GM12878 (cell line): Measurements from ENCODE around the gene EPAS1.

Experiments
- CREB1 ChIP-seq: IDR thresholded peaks from 2 replicates; pipeline ENCODE4 v1.6.1; 2012; ENCODE audit warnings: low read depth, mild to moderate bottlenecking, inconsistent platforms
- JUNB ChIP-seq: IDR thresholded peaks from 2 replicates; pipeline ENCODE4 v1.6.1; 2016; ENCODE audit warnings: antibody characterized with exemption, mild to moderate bottlenecking
- POLR2A ChIP-seq: IDR thresholded peaks from 2 replicates; pipeline ENCODE4 v1.6.1; 2011; ENCODE audit warnings: low read depth, mild to moderate bottlenecking, low read length
- POLR2AphosphoS5 ChIP-seq: IDR thresholded peaks from 2 replicates; pipeline ENCODE4 v1.6.1; 2011; ENCODE audit warnings: mild to moderate bottlenecking, low read length, inconsistent platforms
- SMC3 ChIP-seq: IDR thresholded peaks from 2 replicates; pipeline ENCODE4 v1.6.1; 2011; ENCODE audit warnings: low read length, improper control_type of control experiment, borderline replicate concordance
- YY1 ChIP-seq: IDR thresholded peaks from 2 replicates; pipeline ENCODE4 v1.6.1; 2011; ENCODE audit warnings: low read depth, mild to moderate bottlenecking, low read length
- TF ChIP-seq, protein P1 (sequence below), 3 experiments: IDR thresholded peaks in 2 of 3; conservative IDR thresholded peaks in 1 of 3; 2 replicates each; pipeline ENCODE4 v1.5.1; 2011; ENCODE audit warnings: low read depth in 3 of 3, low read length in 3 of 3, mild to moderate bottlenecking in 3 of 3, control low read depth in 2 of 3, moderate library complexity in 2 of 3, inconsistent platforms in 1 of 3, mixed read lengths in 1 of 3; ENCODE audit not compliant: control insufficient read depth in 2 of 3, insufficient read depth in 1 of 3; ENCODE audit errors: extremely low read depth in 1 of 3
- TF ChIP-seq, protein P2 (sequence below): fragments of 450-650 bp; formaldehyde crosslinking; IDR thresholded peaks from 2 replicates; pipeline ENCODE4 v1.5.0; 2022; ENCODE audit warnings: mild to moderate bottlenecking, missing genetic modification characterization
- TF ChIP-seq, protein P3 (sequence below): fragments of 450-650 bp; IDR thresholded peaks from 2 replicates; pipeline ENCODE4 v1.6.1; 2016; ENCODE audit warnings: mild to moderate bottlenecking

DNA sequence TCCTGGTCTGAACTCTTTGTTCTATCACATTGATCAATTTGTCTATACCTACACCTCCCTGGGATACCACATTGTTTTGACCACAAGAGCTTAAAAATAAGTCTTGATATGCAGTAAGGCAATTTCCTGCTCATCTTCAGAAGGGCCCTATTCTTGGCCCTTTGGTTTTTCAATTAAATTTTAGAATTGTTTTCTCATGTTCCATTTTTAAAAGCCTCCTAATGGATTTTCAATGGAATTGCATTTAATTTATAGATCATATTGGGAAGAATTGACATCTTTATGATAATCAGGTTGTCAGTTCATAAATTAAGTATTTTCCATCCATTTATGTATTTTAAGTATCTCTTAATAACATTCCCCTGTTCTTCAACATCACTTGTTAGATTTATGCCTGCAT is 47.6 kb upstream of the EPAS1 start:
- TF ChIP-seq POLR2A, result no peak
- TF ChIP-seq, protein P1, sequence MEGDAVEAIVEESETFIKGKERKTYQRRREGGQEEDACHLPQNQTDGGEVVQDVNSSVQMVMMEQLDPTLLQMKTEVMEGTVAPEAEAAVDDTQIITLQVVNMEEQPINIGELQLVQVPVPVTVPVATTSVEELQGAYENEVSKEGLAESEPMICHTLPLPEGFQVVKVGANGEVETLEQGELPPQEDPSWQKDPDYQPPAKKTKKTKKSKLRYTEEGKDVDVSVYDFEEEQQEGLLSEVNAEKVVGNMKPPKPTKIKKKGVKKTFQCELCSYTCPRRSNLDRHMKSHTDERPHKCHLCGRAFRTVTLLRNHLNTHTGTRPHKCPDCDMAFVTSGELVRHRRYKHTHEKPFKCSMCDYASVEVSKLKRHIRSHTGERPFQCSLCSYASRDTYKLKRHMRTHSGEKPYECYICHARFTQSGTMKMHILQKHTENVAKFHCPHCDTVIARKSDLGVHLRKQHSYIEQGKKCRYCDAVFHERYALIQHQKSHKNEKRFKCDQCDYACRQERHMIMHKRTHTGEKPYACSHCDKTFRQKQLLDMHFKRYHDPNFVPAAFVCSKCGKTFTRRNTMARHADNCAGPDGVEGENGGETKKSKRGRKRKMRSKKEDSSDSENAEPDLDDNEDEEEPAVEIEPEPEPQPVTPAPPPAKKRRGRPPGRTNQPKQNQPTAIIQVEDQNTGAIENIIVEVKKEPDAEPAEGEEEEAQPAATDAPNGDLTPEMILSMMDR (IDR thresholded peaks at IDR 0.05 in 2 of 3, conservative IDR thresholded peaks at IDR 0.05 in 1 of 3; ENCODE audit: control insufficient read depth in 2 of 3, extremely low read depth in 1 of 3, insufficient read depth in 1 of 3, low read depth in 3 of 3, low read length in 3 of 3), result no peak
- TF ChIP-seq, protein P2, sequence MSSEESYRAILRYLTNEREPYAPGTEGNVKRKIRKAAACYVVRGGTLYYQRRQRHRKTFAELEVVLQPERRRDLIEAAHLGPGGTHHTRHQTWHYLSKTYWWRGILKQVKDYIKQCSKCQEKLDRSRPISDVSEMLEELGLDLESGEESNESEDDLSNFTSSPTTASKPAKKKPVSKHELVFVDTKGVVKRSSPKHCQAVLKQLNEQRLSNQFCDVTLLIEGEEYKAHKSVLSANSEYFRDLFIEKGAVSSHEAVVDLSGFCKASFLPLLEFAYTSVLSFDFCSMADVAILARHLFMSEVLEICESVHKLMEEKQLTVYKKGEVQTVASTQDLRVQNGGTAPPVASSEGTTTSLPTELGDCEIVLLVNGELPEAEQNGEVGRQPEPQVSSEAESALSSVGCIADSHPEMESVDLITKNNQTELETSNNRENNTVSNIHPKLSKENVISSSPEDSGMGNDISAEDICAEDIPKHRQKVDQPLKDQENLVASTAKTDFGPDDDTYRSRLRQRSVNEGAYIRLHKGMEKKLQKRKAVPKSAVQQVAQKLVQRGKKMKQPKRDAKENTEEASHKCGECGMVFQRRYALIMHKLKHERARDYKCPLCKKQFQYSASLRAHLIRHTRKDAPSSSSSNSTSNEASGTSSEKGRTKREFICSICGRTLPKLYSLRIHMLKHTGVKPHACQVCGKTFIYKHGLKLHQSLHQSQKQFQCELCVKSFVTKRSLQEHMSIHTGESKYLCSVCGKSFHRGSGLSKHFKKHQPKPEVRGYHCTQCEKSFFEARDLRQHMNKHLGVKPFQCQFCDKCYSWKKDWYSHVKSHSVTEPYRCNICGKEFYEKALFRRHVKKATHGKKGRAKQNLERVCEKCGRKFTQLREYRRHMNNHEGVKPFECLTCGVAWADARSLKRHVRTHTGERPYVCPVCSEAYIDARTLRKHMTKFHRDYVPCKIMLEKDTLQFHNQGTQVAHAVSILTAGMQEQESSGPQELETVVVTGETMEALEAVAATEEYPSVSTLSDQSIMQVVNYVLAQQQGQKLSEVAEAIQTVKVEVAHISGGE (CRISPR knock-in tag), result no peak
- no peak for TF ChIP-seq YY1
- no peak for TF ChIP-seq SMC3
- TF ChIP-seq CREB1, result no peak
- TF ChIP-seq, protein P3, sequence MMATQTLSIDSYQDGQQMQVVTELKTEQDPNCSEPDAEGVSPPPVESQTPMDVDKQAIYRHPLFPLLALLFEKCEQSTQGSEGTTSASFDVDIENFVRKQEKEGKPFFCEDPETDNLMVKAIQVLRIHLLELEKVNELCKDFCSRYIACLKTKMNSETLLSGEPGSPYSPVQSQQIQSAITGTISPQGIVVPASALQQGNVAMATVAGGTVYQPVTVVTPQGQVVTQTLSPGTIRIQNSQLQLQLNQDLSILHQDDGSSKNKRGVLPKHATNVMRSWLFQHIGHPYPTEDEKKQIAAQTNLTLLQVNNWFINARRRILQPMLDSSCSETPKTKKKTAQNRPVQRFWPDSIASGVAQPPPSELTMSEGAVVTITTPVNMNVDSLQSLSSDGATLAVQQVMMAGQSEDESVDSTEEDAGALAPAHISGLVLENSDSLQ, result no peak
- no peak for TF ChIP-seq JUNB
- no peak for TF ChIP-seq POLR2AphosphoS5
